ENCODE data around the gene CYS1.

- TF ChIP-seq POLR2A (IDR thresholded peaks at IDR 0.05; ENCODE audit: control extremely low read depth in 1 of 2, low read depth in 2 of 2, low read length in 2 of 2): no peak
- no peak for TF ChIP-seq CTCF (IDR thresholded peaks at IDR 0.05; ENCODE audit: control extremely low read depth in 1 of 3, insufficient read depth in 1 of 3, low read depth in 1 of 3, low read length in 3 of 3)
- no peak for TF ChIP-seq SUZ12 (IDR thresholded peaks at IDR 0.05; ENCODE audit: low read length)
- TF ChIP-seq, protein P1, sequence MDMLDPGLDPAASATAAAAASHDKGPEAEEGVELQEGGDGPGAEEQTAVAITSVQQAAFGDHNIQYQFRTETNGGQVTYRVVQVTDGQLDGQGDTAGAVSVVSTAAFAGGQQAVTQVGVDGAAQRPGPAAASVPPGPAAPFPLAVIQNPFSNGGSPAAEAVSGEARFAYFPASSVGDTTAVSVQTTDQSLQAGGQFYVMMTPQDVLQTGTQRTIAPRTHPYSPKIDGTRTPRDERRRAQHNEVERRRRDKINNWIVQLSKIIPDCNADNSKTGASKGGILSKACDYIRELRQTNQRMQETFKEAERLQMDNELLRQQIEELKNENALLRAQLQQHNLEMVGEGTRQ (IDR thresholded peaks at IDR 0.05; ENCODE audit: low read length): no peak
- TF ChIP-seq EZH2 (IDR thresholded peaks at IDR 0.05; ENCODE audit: low read depth, low read length, severe bottlenecking): no peak
- TF ChIP-seq RAD21 (IDR thresholded peaks at IDR 0.05 in 1 of 2, conservative IDR thresholded peaks at IDR 0.05 in 1 of 2; ENCODE audit: low read depth in 2 of 2, low read length in 2 of 2): no peak
- TF ChIP-seq POLR2AphosphoS5 (IDR thresholded peaks at IDR 0.05; ENCODE audit: low read depth, low read length): no peak
- TF ChIP-seq BRCA1 (IDR thresholded peaks at IDR 0.05; ENCODE audit: low read depth, low read length): no peak
Measured at GRCh38 chr2:10019174-10019573, 61.0 kb downstream of the CYS1 start.

Data from H1 (cell line).